SKM-1 treated with dmso at 0.1 percent for 144 hours (cell line): ENCODE results near the gene CD27.

ENCODE experiments used
- DNase-seq: peaks from one replicate; lab custom pipeline; 2025; ENCODE audit not compliant: unreplicated experiment; lab: John Stamatoyannopoulos, UW

The CD27 gene

GRCh38 chr12:6434205-6435140 is 10.3 kb upstream of the CD27 start:
- DNase-seq, result no peak

DNA sequence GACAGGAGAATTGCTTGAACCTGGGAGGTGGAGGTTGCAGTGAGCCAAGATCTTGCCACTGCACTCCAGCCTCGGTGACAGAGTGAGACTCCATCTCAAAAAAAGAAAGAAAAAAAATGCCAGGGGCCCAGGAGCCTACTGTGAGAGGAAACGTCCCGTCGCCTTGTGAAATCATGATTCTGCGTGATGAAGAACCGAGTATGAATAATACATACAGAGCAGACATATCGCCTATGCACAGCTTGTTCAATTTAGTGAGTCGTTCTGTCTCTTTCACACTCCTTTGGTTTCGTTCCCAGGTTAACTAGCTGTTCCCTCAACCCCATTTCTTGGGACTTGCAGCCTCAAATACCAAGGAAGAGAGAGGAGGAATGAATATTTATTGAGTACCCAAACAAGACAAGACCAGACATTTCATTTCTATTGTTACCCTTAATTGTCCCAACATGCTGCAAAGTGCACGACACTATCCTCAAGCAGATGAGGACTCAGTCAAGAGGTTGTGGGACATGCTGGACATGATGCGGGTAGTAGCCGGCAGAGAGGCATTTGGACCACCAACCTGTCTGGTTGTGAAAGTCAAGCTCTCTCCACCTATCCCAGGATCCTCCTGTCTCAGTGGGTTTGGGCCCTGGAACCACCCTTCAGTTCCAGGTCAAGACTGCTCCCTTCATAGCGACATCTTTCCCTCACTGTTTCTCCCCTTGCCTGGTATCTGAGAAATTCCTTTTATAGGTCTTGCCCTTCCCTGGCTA is 8.6 kb upstream of the CD27 start:
- DNase-seq, result no peak

DNA sequence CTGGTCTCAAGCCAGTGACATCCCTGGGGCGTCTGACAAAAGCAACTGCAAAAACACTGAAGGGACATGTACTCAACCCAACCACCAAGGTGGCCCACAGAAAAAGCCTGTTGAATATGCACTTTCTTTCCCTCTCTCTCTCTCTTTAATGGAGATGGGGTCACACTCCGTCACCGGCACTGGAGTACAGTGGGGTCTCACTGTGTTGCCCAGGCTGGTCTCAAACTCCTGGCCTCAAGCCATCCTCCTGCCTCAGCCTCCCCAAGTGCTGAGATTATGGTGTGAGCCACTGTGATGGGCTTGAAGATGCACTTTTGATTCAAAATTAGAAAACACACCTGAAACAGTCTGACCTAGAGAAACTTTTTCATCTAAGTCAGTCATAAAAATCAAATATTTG is 7.2 kb upstream of the CD27 start:
- no peak for DNase-seq

DNA sequence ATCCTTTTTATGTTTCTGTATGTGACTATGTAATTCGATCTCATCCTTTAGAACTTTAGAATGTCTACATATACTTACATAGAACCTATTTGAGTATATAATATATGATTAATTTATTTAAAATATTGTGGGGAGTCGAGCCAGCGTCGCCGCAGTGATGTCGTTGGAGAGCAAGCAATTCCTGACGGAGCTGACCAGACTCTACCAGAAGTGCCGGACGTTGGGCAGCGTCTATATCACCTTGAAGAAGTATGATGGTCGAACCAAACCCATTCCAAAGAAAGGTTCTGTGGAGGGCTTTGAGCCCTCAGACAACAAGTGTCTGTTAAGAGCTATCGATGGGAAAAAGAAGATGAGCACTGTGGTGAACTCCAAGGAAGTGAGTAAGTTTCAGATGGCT is 6.4 kb upstream of the CD27 start:
- no peak for DNase-seq

- DNase-seq, result no peak
Observed at GRCh38 chr12:6440391-6440790, 4.4 kb upstream of the CD27 start.

- no peak for DNase-seq
Observed at GRCh38 chr12:6442836-6443235, 1.9 kb upstream of the CD27 start.

GRCh38 chr12:6443361-6443983 is 1.3 kb upstream of the CD27 start:
- DNase-seq, result no peak

- DNase-seq, result no peak
Observed at GRCh38 chr12:6444031-6444430, 724 bp upstream of the CD27 start.

DNA sequence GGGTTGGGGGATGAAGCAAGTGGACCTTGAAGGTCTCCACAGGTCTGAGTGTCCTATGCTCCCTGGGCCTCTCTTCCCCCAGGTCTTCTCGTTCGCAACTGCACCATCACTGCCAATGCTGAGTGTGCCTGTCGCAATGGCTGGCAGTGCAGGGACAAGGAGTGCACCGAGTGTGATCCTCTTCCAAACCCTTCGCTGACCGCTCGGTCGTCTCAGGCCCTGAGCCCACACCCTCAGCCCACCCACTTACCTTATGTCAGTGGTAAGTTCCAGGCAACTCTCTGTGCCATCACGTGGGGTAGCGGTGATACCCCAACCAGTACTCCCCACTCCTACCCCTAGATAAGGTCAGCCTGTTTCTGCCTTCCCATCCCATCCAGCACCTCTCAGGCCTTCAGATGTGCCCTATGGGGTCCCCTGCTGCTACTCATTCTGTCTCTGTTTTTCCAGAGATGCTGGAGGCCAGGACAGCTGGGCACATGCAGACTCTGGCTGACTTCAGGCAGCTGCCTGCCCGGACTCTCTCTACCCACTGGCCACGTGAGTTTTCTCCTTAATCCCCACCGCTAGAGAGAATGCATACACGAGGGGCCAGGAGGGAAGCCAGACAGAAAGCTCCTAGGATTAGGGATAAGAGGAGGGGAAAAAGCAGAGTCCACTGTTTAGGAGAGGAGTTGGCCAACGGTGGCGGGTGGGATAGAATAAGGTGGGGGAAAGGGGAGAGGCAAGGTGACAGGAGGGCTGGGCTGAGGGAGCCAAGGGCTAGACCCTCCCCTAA is 5.5 kb downstream of the CD27 start:
- DNase-seq, result no peak

DNA sequence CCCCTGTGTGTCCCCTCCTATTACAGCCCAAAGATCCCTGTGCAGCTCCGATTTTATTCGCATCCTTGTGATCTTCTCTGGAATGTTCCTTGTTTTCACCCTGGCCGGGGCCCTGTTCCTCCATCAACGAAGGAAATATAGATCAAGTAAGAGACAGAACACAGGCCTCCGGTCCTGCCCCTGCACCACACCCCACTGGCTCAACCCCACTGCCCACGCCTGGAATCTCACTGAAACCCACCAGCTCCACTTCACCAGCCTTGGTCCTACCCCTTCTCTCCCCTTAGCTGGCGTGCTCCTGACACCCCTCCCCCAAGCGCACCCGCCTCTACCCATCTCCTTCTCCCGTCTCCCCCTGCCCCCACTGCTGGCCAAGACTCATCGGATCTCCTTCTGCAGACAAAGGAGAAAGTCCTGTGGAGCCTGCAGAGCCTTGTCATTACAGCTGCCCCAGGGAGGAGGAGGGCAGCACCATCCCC is 6.2 kb downstream of the CD27 start:
- DNase-seq, result no peak

- no peak for DNase-seq
Observed at GRCh38 chr12:6451348-6452244, 6.8 kb downstream of the CD27 start, which contains the start of gene TAPBPL. TSS of gene TAPBPL (plus strand) at chr12:6452042. CDS start at chr12:6452249, 207 bp downstream.

DNA sequence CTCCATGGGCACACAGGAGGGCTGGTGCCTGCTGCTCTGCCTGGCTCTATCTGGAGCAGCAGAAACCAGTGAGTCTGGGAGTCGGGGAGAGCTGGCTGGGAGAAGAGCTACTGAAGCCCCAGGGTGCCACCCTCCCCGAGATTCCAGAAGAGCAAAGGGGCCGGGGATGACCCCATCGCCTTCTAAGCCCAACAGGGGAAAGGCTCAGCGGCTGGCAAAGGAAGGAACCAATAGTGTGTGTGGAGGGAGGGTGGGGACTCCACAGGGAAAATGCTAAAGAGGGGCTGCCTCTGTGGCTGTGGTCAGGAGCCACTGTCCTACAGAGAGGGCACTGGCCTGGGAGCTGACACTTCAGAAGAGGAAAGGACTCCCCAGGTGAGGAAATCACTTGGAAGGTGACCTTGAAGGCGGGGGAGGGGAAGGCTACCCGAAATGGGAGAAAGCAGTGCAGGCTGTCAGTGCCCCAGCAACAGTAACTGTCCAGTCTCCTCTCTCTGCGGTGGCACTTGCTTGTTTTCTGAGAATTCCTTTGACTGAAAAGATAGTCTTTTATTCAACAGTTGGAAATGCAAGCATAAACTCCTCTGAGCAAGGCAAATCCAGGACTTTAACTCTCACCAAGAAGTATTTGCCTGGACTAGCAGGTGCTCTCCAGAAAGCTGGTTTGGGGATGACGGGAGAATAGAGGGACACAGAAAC is 7.6 kb downstream of the CD27 start:
- no peak for DNase-seq

DNA sequence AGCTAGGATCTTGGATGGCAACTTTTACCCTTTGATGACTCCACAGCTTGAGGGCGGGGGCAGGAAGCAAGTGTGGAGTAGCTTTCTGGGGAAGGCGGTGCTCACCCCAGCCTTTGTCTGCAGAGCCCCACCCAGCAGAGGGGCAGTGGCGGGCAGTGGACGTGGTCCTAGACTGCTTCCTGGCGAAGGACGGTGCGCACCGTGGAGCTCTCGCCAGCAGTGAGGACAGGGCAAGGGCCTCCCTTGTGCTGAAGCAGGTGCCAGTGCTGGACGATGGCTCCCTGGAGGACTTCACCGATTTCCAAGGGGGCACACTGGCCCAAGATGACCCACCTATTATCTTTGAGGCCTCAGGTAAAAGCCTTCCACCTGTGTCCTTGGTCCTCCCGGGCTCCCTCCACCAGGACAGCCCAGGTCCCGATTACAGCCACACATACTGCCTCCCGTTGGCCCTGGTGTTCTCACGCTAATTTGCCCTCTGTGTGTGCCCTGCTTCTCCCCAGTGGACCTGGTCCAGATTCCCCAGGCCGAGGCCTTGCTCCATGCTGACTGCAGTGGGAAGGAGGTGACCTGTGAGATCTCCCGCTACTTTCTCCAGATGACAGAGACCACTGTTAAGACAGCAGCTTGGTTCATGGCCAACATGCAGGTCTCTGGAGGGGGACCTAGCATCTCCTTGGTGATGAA is 8.3 kb downstream of the CD27 start:
- no peak for DNase-seq

DNA sequence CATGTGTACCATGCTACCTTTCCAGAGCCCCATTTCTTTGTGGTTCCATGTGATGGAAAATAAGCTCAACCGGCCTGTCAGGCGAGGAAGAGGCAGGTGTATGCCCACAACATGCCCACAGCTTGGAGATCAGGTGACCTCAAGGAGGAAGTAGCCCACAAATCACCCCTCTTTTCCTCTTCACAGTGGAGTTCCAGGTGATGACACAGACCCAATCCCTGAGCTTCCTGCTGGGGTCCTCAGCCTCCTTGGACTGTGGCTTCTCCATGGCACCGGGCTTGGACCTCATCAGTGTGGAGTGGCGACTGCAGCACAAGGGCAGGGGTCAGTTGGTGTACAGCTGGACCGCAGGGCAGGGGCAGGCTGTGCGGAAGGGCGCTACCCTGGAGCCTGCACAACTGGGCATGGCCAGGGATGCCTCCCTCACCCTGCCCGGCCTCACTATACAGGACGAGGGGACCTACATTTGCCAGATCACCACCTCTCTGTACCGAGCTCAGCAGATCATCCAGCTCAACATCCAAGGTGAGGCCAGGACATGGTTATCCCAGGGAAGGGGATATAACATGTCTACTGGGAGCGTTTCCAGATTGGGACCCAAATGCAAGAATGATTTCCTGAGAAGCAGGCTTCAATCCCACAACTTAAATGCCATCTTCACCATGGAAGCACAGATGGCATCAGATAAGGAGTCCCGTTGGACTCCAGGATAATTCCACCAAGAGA is 12.6 kb downstream of the CD27 start:
- no peak for DNase-seq

GRCh38 chr12:6458281-6459003 is 13.7 kb downstream of the CD27 start:
- no peak for DNase-seq

- DNase-seq, result no peak
Observed at GRCh38 chr12:6459004-6459337, 14.2 kb downstream of the CD27 start.

- no peak for DNase-seq
Observed at GRCh38 chr12:6460751-6461371, 16.1 kb downstream of the CD27 start.
